HepG2 (cell line): ENCODE results near the gene OSER1. TPM values are rescaled to one million over a fixed set of nuclear protein-coding genes. Genes with fewer than 3 reads are reported as not detected.

ENCODE experiments used
- ATAC-seq: fragments of 200-7000 bp; cut with Tn5 transposase; 3 replicates; pipeline ENCODE4 v1.9.1; 2020; ENCODE audit warnings: mild to moderate bottlenecking, moderate library complexity
- BruUV-seq: library from RNA; stranded (reverse); fragments of 400-500 nt; replicated peaks from 2 replicates; lab custom pipeline; 2021; lab: Mats Ljungman, UMichigan
- CTCF ChIA-PET: fragments of 300-600 bp; formaldehyde crosslinking; extraction: SDS; loops from one replicate; lab custom pipeline; 2021; ENCODE audit warnings: low total read pairs, inconsistent platforms, low intra/inter-chr PET ratio; lab: Yijun Ruan, JAX
- POLR2A ChIA-PET: fragments of 350-600 bp; sonication (Branson Sonifier 250); formaldehyde crosslinking; loops from one replicate; lab custom pipeline; 2020; ENCODE audit warnings: antibody characterized with exemption, inconsistent platforms; lab: Yijun Ruan, JAX
- DNase-seq: peaks from one replicate; pipeline ENCODE4 v3.0.0-alpha.2; 2015; ENCODE audit warnings: low spot score
- FAIRE-seq: peaks from 3 replicates; lab custom pipeline; 2011; peaks lifted over from hg19 to GRCh38; lab: Jason Lieb, UNC
- H2AFZ ChIP-seq: one replicate; pipeline ENCODE4 v1.6.1; 2011; ENCODE audit warnings: low read length, inconsistent platforms
- H3K27ac ChIP-seq: fragments of 300-600 bp; 3 replicates; pipeline ENCODE4 v1.8.0; 2011; ENCODE audit warnings: mixed run types, mild to moderate bottlenecking, mixed read lengths, low read length, inconsistent platforms; ENCODE audit not compliant: insufficient read depth; ENCODE audit errors: extremely low read length
- H3K27me3 ChIP-seq, 2 experiments: fragments of 200-600 bp in 1 of 2; 2 replicates in 1 of 2; 3 replicates in 1 of 2; pipeline versions ENCODE4 v1.6.0 to v1.8.0; 2011; ENCODE audit warnings: low read length in 2 of 2, mild to moderate bottlenecking in 2 of 2, moderate library complexity in 2 of 2, inconsistent platforms in 1 of 2; ENCODE audit not compliant: insufficient read depth in 2 of 2, control insufficient read depth in 1 of 2
- H3K36me3 ChIP-seq, 2 experiments: fragments of 200-600 bp in 1 of 2; replicated peaks in 1 of 2; 2 replicates in 1 of 2; 3 replicates in 1 of 2; pipeline versions ENCODE4 v1.5.1 to v1.8.0; 2011; ENCODE audit warnings: low read length in 2 of 2, inconsistent platforms in 1 of 2; ENCODE audit not compliant: insufficient read depth in 2 of 2, control insufficient read depth in 1 of 2
- H3K4me1 ChIP-seq: 2 replicates; pipeline ENCODE4 v1.5.1; 2012; ENCODE audit warnings: low read length, inconsistent platforms; ENCODE audit not compliant: insufficient read depth
- H3K4me2 ChIP-seq: 2 replicates; pipeline ENCODE4 v1.6.0; 2011; ENCODE audit warnings: low read depth, low read length, inconsistent platforms
- H3K4me3 ChIP-seq, 3 experiments: fragments of 200-600 bp in 1 of 3; sonication (generic), shearing (Covaris generic) in 1 of 3; replicated peaks in 1 of 3; 2 replicates each; pipeline ENCODE4 v1.5.1; 2011 to 2016; ENCODE audit warnings: low read length in 3 of 3, inconsistent platforms in 2 of 3, low read depth in 2 of 3, mild to moderate bottlenecking in 2 of 3, control low read depth in 1 of 3, mixed read lengths in 1 of 3; ENCODE audit not compliant: insufficient read depth in 1 of 3
- H3K79me2 ChIP-seq: one replicate; pipeline ENCODE4 v1.6.1; 2011; ENCODE audit warnings: low read length, inconsistent platforms; ENCODE audit not compliant: insufficient read depth
- H3K9ac ChIP-seq: 2 replicates; pipeline ENCODE4 v1.6.0; 2011; ENCODE audit warnings: mild to moderate bottlenecking, low read depth, low read length, inconsistent platforms; ENCODE audit not compliant: insufficient read depth
- H3K9me3 ChIP-seq: 2 replicates; pipeline ENCODE4 v1.5.1; 2012; ENCODE audit warnings: mild to moderate bottlenecking, low read length
- H4K20me1 ChIP-seq: 2 replicates; pipeline ENCODE4 v1.6.0; 2011; ENCODE audit warnings: inconsistent platforms, mild to moderate bottlenecking, low read length, moderate library complexity; ENCODE audit not compliant: insufficient read depth
- ESRRA ChIP-seq: sonication (generic); formaldehyde crosslinking; IDR thresholded peaks from 2 replicates; pipeline ENCODE4 v1.5.1; 2020; ENCODE audit warnings: mild to moderate bottlenecking, low read depth, missing genetic modification reagents
- NAIF1 ChIP-seq: sonication (generic); formaldehyde crosslinking; IDR thresholded peaks from 2 replicates; pipeline ENCODE4 v1.5.0; 2020; ENCODE audit warnings: mild to moderate bottlenecking, missing genetic modification reagents, borderline replicate concordance
- NR2F6 ChIP-seq, 2 experiments: IDR thresholded peaks; 2 replicates each; pipeline ENCODE4 v1.6.1; 2016; ENCODE audit warnings: antibody characterized with exemption in 1 of 2, mild to moderate bottlenecking in 1 of 2
- SRF ChIP-seq: IDR thresholded peaks from 2 replicates; pipeline ENCODE4 v1.6.1; 2011; ENCODE audit warnings: mild to moderate bottlenecking, low read depth, low read length, moderate library complexity
- ZNF737 ChIP-seq: sonication (generic); formaldehyde crosslinking; IDR thresholded peaks from 2 replicates; pipeline ENCODE4 v1.5.0; 2020; ENCODE audit warnings: missing genetic modification reagents, mild to moderate bottlenecking, borderline replicate concordance
- WGBS: methylation state at CpG from one replicate; pipeline ENCODE4 v1.1.6; 2017; ENCODE audit warnings: low lambda C conversion rate; 5-methylcytosine and 5-hydroxymethylcytosine counted together
- in situ Hi-C: cut with HindIII; loops from 2 replicates; pipeline ENCODE4 v1.10.0; 2017; ENCODE audit warnings: low pct_unique_long_range_greater_than_20kb; ENCODE audit not compliant: extremely low pct_ligation_motif_present
- intact Hi-C: fragments of 100-400 bp; cut with micrococcal nuclease; formaldehyde crosslinking; loops from one replicate; pipeline ENCODE4 v1.10.0; 2022; ENCODE audit not compliant: unreplicated experiment
- polyA plus RNA-seq, 8 experiments: library from polyadenylated mRNA; depleted of rRNA in 3 of 8; stranded (reverse) in 7 of 8; unstranded in 1 of 8; fragments of >200 nt; fragmentation: Illumina TruSeq in 4 of 8; extraction: Trizol in 4 of 8; gene quantifications; 2 replicates each; pipeline versions ENCODE4 v1.2.1 to v1.2.3, GENCODE V29; 2011 to 2016; ENCODE audit warnings: low read depth in 4 of 8, missing spikeins in 1 of 8, mixed read lengths in 1 of 8; ENCODE audit not compliant: insufficient read depth in 1 of 8
- total RNA-seq, 5 experiments: library from RNA; depleted of rRNA; stranded (reverse); fragments of >200 nt; fragmentation: Illumina TruSeq; extraction: Trizol; gene quantifications; 2 replicates each; pipeline ENCODE4 v1.2.3, GENCODE V29; 2016; ENCODE audit warnings: low read depth in 1 of 5
- TF ChIP-seq, protein P1 (sequence below): sonication (generic); formaldehyde crosslinking; IDR thresholded peaks from 2 replicates; pipeline ENCODE4 v1.4.0; 2020; ENCODE audit warnings: missing genetic modification reagents, borderline replicate concordance

Gene OSER1
- total and polyA plus RNA-seq, 2 of the 13 experiments (the other 11 are each of a cell fraction or from before 2014, with no cell fraction given), result 71.2 to 71.5 TPM

DNA sequence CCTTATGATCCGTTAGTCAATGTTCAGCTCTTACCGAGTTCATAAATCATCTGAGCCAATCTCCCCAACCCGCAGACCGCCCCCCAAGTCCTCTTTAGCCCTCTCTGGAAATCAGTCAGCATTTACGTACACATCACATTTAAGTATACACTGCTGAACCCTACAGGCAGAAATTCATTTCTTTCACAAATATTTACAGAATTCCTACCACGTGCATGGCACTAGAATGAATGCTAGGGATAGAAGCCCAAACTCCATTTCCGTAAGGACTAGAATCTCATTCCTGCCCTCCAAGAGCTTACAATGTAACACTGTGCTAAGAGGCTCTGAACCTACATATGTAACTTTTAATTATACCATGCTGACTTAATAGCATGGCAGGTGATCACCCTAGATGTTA lies 1.8 kb downstream of the OSER1 start (continued):
- no peak for TF ChIP-seq NR2F6 (IDR thresholded peaks at IDR 0.05)
- TF ChIP-seq NR2F6 (CRISPR knock-in tag; IDR thresholded peaks at IDR 0.05), result 0 out of 2 replicates have a peak, but pooled peaks have one; percentile 36
- 0 out of 2 replicates have a peak, but pooled peaks have one; percentile 4 for TF ChIP-seq ESRRA (CRISPR knock-in tag)

DNA sequence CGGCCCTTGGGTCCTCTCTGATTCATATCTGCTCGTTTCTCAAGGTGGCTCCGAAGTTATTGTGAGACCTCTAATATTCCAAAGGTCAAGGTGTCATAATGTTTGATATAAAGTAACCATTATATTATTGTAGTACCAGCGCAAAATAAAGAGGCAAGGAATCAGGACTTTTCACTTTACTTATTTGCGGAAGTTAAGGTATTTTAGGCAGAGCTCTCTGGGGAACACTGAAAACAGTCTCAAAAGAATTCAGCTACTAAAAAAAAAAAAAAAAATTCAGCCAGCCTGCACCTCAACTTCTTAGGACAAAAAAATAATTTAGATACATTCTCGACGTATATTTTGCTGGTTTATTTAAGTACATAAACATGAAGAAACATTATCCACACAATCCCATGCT lies 2.4 kb downstream of the OSER1 start:
- peaks cover 46% of the 10 kb centered on the region for H4K20me1 ChIP-seq
- H3K4me1 ChIP-seq, result peaks cover 67% of the 10 kb centered on the region
- no peak overlapping the region for H2AFZ ChIP-seq
- peak overlapping the region; percentile 94 for H3K4me2 ChIP-seq
- H3K9me3 ChIP-seq, result no peaks in the 10 kb centered on the region
- peaks cover 8 to 18% of the 10 kb centered on the region in 2 experiments for H3K36me3 ChIP-seq
- H3K79me2 ChIP-seq, result peaks cover 80% of the 10 kb centered on the region
- in situ Hi-C loops, result no loop called here
- peak overlapping the region; percentile 87 for H3K27ac ChIP-seq
- WGBS, result 44% methylated on average over 7 of the region's 7 CpGs
- peak overlapping the region; percentile 96 for H3K9ac ChIP-seq
- intact Hi-C loops, result loop anchor here (10.0 kb wide), 2 partner anchors 483 to 543 kb away; partner anchors contain the start of genes GTSF1L and MYBL2
- DNase-seq, result no peak
- no peak for ATAC-seq
- BruUV-seq, result no TSS peak
- CTCF ChIA-PET, result interaction anchor here (0.6 kb wide), 1 partner anchor 16 kb away, joined by 3 read pairs; no protein-coding TSS in a partner anchor
- peak overlapping the region; percentile 91 to 96 (median 92); a peak in 5 of 6 replicates for H3K4me3 ChIP-seq
- no peaks in the 10 kb centered on the region; a peak in 1 of 5 replicates for H3K27me3 ChIP-seq
- FAIRE-seq, result no peak
- TF ChIP-seq SRF, result no peak
- no peak for TF ChIP-seq ZNF737 (CRISPR knock-in tag)
- TF ChIP-seq, protein P1, sequence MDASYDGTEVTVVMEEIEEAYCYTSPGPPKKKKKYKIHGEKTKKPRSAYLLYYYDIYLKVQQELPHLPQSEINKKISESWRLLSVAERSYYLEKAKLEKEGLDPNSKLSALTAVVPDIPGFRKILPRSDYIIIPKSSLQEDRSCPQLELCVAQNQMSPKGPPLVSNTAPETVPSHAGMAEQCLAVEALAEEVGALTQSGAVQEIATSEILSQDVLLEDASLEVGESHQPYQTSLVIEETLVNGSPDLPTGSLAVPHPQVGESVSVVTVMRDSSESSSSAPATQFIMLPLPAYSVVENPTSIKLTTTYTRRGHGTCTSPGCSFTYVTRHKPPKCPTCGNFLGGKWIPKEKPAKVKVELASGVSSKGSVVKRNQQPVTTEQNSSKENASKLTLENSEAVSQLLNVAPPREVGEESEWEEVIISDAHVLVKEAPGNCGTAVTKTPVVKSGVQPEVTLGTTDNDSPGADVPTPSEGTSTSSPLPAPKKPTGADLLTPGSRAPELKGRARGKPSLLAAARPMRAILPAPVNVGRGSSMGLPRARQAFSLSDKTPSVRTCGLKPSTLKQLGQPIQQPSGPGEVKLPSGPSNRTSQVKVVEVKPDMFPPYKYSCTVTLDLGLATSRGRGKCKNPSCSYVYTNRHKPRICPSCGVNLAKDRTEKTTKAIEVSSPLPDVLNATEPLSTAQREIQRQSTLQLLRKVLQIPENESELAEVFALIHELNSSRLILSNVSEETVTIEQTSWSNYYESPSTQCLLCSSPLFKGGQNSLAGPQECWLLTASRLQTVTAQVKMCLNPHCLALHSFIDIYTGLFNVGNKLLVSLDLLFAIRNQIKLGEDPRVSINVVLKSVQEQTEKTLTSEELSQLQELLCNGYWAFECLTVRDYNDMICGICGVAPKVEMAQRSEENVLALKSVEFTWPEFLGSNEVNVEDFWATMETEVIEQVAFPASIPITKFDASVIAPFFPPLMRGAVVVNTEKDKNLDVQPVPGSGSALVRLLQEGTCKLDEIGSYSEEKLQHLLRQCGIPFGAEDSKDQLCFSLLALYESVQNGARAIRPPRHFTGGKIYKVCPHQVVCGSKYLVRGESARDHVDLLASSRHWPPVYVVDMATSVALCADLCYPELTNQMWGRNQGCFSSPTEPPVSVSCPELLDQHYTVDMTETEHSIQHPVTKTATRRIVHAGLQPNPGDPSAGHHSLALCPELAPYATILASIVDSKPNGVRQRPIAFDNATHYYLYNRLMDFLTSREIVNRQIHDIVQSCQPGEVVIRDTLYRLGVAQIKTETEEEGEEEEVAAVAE, result no peak
- no peak for TF ChIP-seq NAIF1 (CRISPR knock-in tag)
- POLR2A ChIA-PET, result no interaction called here
